Kidney epithelial cell (primary cell): ENCODE results near the gene IGLL1. TPM values are rescaled to one million over a fixed set of nuclear protein-coding genes. Genes with fewer than 3 reads are reported as not detected.
"Not testable (repeated sequence)": the region's sequence is repeated elsewhere in the genome, so short reads cannot be mapped to it uniquely, and the experiment has no call there.

Experiments used
- DNase-seq: peaks from one replicate; pipeline ENCODE4 v3.0.0-alpha.2; 2010; ENCODE audit warnings: low read depth
- H3K27me3 ChIP-seq: 2 replicates; pipeline ENCODE4 v1.6.0; 2011; ENCODE audit warnings: low read length; ENCODE audit not compliant: control insufficient read depth, insufficient read depth
- H3K36me3 ChIP-seq: 2 replicates; pipeline ENCODE4 v1.5.1; 2011; ENCODE audit warnings: low read length; ENCODE audit not compliant: control insufficient read depth, insufficient read depth
- H3K4me3 ChIP-seq: 2 replicates; pipeline ENCODE4 v1.5.1; 2011; ENCODE audit warnings: low read depth, mild to moderate bottlenecking, control low read depth, low read length
- CTCF ChIP-seq: IDR thresholded peaks from 2 replicates; pipeline ENCODE4 v1.5.1; 2011; ENCODE audit warnings: mild to moderate bottlenecking, moderate library complexity, low read length, control low read depth, inconsistent platforms; ENCODE audit not compliant: insufficient read depth, poor library complexity, severe bottlenecking
- total RNA-seq: library from RNA; depleted of rRNA; stranded (reverse); fragments of >200 nt; gene quantifications from 2 replicates; pipeline ENCODE4 v1.2.3, GENCODE V29; 2015

IGLL1 gene
- total RNA-seq, result not detected in 2 replicates

- no peak for DNase-seq
- Histone ChIP-seq H3K4me3 (no peak within 1 kb of the TSS), H3K27me3 (peaks cover 2% of the 10 kb centered on the region), H3K36me3 (no peaks in the 10 kb centered on the region)
- no peak for TF ChIP-seq CTCF
Measured at GRCh38 chr22:23579870-23580575, at the start of gene IGLL1. Gene IGLL1 (minus strand): TSS chr22:23580290. CDS start chr22:23580190, 100 bp downstream.

GRCh38 chr22:23628056-23628743 is 48.1 kb upstream of the IGLL1 start:
- not testable (repeated sequence) for DNase-seq, H3K27me3 ChIP-seq, H3K36me3 ChIP-seq, H3K4me3 ChIP-seq

GRCh38 chr22:23627401-23628055 is 47.4 kb upstream of the IGLL1 start:
- peak; percentile 13 for TF ChIP-seq CTCF
- H3K4me3 ChIP-seq, DNase-seq, H3K27me3 ChIP-seq, H3K36me3 ChIP-seq: not testable (repeated sequence)

- H3K36me3 ChIP-seq, result no peaks in the 10 kb centered on the region
- no peaks in the 10 kb centered on the region for H3K27me3 ChIP-seq
- no peak for DNase-seq
- H3K4me3 ChIP-seq, result no peak overlapping the region
- TF ChIP-seq CTCF, result no peak
Measured at GRCh38 chr22:23626286-23626975, 46.3 kb upstream of the IGLL1 start.

GRCh38 chr22:23622634-23623033 is 42.5 kb upstream of the IGLL1 start:
- no peak for TF ChIP-seq CTCF
- H3K36me3 ChIP-seq, result no peaks in the 10 kb centered on the region
- no peak for DNase-seq

GRCh38 chr22:23621916-23622315 is 41.8 kb upstream of the IGLL1 start:
- not testable (repeated sequence) for H3K27me3 ChIP-seq, H3K4me3 ChIP-seq, H3K36me3 ChIP-seq, DNase-seq

More at GRCh38 chr22:23622634-23623033, 42.5 kb upstream of the IGLL1 start:
- H3K27me3 ChIP-seq, result no peaks in the 10 kb centered on the region
- H3K4me3 ChIP-seq, result no peak overlapping the region
